ENCODE data around the gene QRFPR. TPM values are rescaled to one million over a fixed set of nuclear protein-coding genes. Genes with fewer than 3 reads are reported as not detected.

Gene QRFPR
- total RNA-seq, 1 experiment from 2014 or later: 0.63 TPM

DNA sequence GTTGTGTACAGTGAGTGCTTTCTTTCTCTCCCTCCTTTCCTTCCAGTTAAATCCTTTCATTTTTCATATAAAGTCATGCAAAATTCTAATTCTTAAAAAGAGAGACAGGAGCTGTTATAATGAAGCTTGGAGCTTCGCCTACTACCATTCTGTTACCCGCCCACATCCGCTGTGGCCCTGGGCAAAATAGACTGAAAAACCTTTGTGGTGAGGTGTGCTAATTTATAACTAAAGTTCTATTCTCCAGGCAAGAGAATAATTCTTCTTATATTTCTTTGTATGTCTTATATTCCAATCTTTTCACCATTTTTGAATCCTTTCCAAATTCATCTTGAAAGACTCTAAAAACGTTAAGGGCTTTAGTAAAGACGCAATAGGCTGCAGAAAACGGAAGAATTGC, 7.0 kb downstream of the QRFPR start:
- H3T11ph ChIP-seq (ENCODE audit: low read length): no peak overlapping the region
- no peak overlapping the region for H2BK20ac ChIP-seq (ENCODE audit: low read depth, low read length, poor library complexity, severe bottlenecking)
- H3K27ac Mint-ChIP-seq: no peak overlapping the region
- TF ChIP-seq, protein P1, sequence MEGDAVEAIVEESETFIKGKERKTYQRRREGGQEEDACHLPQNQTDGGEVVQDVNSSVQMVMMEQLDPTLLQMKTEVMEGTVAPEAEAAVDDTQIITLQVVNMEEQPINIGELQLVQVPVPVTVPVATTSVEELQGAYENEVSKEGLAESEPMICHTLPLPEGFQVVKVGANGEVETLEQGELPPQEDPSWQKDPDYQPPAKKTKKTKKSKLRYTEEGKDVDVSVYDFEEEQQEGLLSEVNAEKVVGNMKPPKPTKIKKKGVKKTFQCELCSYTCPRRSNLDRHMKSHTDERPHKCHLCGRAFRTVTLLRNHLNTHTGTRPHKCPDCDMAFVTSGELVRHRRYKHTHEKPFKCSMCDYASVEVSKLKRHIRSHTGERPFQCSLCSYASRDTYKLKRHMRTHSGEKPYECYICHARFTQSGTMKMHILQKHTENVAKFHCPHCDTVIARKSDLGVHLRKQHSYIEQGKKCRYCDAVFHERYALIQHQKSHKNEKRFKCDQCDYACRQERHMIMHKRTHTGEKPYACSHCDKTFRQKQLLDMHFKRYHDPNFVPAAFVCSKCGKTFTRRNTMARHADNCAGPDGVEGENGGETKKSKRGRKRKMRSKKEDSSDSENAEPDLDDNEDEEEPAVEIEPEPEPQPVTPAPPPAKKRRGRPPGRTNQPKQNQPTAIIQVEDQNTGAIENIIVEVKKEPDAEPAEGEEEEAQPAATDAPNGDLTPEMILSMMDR (conservative IDR thresholded peaks at IDR 0.05): no peak
- no peaks in the 10 kb centered on the region for H3K9me3 Mint-ChIP-seq
- no peaks in the 10 kb centered on the region for H4K20me1 ChIP-seq (ENCODE audit: control insufficient read depth, insufficient read depth, insufficient read length)
- no peak overlapping the region for H4K5ac ChIP-seq (ENCODE audit: insufficient read length, low read depth, low read length)
- no peak overlapping the region for H2AK5ac ChIP-seq (ENCODE audit: insufficient read length, low read length)
- no peak overlapping the region for H3K14ac ChIP-seq (ENCODE audit: insufficient read depth, low read length)
- H3K9me3 ChIP-seq (ENCODE audit: control insufficient read depth, low read depth, low read length): no peaks in the 10 kb centered on the region
- H3K56ac ChIP-seq (ENCODE audit: insufficient read length, low read depth, low read length): no peak overlapping the region
- H2BK120ac ChIP-seq (ENCODE audit: low read depth, low read length, poor library complexity, severe bottlenecking): no peak overlapping the region
- no peak overlapping the region for H3K18ac ChIP-seq (ENCODE audit: insufficient read length, low read depth, low read length)
- H4K8ac ChIP-seq (replicated peaks; ENCODE audit: insufficient read length, low read depth, low read length): no peak overlapping the region
- H3K79me2 ChIP-seq (ENCODE audit: insufficient read depth, low read length): no peaks in the 10 kb centered on the region
- H3K4me1 ChIP-seq (ENCODE audit: insufficient read depth, low read length): no peaks in the 10 kb centered on the region
- no peak overlapping the region for H2AFZ ChIP-seq (ENCODE audit: low read length)
- no peak overlapping the region for H2BK12ac ChIP-seq (ENCODE audit: insufficient read length, low read depth, low read length)
- no CpG with 5 or more reads among the region's 6 CpGs for WGBS (ENCODE audit: extremely low coverage, insufficient read length, low lambda C conversion rate)
- H2BK15ac ChIP-seq (ENCODE audit: low read depth, low read length): no peak overlapping the region
- no peak overlapping the region for H2BK5ac ChIP-seq (ENCODE audit: insufficient read length, low read length)
- peaks cover 19% of the 10 kb centered on the region for H3K27me3 Mint-ChIP-seq (ENCODE audit: low read depth)
- H3K4me1 Mint-ChIP-seq: peaks cover 0 to 2% of the 10 kb centered on the region in 2 experiments; a peak in 1 of 4 replicates
- no peak overlapping the region for H3K27ac ChIP-seq (ENCODE audit: insufficient read length, low read depth, low read length)
- no peaks in the 10 kb centered on the region for H3K27me3 ChIP-seq (ENCODE audit: insufficient read depth, low read length)
- no peaks in the 10 kb centered on the region for H3K23me2 ChIP-seq (ENCODE audit: insufficient read length, low read depth, low read length, poor library complexity, severe bottlenecking)
- H3K4ac ChIP-seq (ENCODE audit: low read depth, low read length): no peak overlapping the region
- H3K23ac ChIP-seq (ENCODE audit: insufficient read length, low read depth, low read length): no peak overlapping the region
- H3K79me1 ChIP-seq (ENCODE audit: insufficient read depth, low read depth, low read length, poor library complexity, severe bottlenecking): no peaks in the 10 kb centered on the region
- no peak overlapping the region for H4K91ac ChIP-seq (ENCODE audit: insufficient read length, low read depth, low read length)
- H3K36me3 Mint-ChIP-seq (ENCODE audit: insufficient read depth in 1 of 3, low read depth in 3 of 3): no peaks in the 10 kb centered on the region; a peak in 1 of 7 replicates
- no peak for DNase-seq
- no peak overlapping the region for H3K4me3 Mint-ChIP-seq
- H3K9ac ChIP-seq (ENCODE audit: extremely low read depth, insufficient read length, low read length): no peak overlapping the region
- no peak overlapping the region for H3K4me2 ChIP-seq (ENCODE audit: insufficient read depth, insufficient read length, low read length)

All from H9 (cell line).